Dedifferentiated amniotic fluid mesenchymal stem cell (primary cell): ENCODE measurements around the gene ZC3H12C.

ENCODE experiments used
- DNase-seq: peaks from one replicate; pipeline ENCODE4 v3.0.0-alpha.2; 2016; ENCODE audit errors: extremely low spot score

The ZC3H12C gene

DNA sequence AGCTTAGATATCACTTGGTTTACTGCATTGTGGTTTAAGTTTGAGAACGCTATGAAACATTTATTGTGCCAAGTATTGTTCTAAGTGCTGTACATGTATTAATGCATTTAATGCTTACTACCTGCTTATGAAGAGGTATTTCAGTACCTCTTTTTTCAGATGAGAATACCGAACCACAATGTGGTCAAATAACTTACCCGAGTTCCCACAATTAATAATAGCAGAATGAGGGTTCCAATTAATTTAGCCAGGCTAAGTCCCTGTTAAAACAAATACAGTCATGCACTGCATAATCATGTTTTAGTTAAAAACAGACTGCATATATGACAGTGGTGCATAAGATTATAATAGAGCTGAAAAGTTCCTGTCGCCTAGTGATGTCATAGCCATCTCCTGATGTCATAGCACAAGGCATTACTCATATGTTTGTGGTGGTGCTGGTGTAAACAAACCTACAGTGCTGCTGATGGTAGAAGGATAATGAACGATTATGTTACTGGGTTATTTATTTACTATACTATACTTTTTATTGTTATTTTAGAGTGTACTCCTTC lies 4.3 kb downstream of the ZC3H12C start:
- DNase-seq, result no peak

DNA sequence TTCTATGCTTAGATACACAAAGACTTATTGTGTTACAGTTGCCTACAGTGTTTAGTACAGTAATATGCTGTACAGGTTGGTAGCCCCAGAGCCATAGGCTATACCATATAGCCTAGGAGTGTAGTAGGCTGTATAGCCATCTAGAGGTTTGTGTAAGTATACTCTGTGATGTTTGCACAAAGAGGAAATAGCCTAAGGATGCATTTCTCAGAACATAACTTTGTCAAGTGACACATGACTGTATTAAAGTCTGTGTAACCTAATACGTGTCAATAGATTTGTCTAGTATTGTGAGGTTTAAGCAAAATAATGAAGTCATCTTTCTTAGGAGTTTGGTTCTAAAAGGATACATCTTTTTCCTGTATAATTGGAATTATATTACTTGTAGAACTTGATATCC lies 5.5 kb downstream of the ZC3H12C start:
- DNase-seq, result no peak

DNA sequence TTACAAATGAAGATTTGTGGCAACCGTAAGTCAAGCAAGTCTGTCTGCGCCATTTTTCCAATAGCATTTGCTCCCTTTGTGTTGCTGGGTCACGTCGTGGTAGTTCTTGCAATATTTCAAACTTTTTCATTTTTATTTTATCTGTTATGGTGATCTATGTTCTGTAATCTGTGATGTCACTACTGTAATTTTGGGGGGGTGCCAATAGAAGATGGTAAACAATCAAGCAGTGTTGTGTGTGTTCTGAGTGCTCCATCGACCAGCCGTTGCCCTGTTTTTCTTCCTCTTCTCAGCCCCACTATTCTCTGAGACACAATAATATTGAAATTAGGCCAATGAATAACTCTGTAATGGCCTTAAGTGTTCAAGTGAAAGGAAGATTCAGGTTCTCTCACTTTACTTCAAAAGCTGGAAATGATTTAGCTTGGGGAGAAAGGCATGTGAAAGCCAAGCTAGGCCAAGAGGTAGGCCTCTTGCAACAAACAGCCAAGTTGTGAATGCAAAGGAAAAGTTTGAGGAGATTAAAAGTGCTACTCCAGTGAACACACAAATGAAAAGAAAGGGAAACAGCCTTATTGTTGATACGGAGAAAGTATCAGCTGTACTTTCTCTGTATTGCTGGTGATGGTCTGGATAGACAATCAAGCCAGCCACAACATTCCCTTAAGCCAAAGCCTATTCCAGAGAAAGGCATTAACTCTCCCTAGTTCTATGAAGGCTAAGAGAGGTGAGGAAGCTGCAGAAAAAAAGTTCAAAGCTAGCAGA lies 7.5 kb downstream of the ZC3H12C start:
- DNase-seq, result no peak

DNA sequence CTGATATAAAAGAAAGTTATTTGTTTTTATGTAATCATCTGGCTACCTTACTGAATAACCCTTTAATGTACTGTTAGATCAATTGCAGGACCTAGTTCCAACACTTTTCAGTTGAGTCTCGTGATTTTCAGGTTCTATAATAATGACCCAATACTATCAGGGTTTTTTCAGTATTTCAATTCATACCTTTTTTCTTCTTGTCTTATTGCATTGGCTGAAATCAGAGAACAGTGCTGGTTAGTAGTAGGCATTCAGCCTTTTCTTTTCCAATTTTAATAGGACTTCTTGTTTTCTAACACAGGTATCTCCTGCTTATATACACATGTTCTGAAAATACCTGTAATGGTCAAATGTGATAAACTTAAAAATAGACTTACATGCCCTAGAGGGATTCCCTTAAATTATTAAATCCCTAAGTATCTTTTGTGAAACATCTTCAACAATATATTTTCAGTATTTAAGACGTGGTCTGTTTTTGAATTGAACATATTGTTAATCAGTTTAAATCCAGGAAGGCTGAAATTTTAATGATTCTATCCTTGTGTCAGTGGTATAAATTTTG lies 13.6 kb downstream of the ZC3H12C start:
- DNase-seq, result no peak

DNA sequence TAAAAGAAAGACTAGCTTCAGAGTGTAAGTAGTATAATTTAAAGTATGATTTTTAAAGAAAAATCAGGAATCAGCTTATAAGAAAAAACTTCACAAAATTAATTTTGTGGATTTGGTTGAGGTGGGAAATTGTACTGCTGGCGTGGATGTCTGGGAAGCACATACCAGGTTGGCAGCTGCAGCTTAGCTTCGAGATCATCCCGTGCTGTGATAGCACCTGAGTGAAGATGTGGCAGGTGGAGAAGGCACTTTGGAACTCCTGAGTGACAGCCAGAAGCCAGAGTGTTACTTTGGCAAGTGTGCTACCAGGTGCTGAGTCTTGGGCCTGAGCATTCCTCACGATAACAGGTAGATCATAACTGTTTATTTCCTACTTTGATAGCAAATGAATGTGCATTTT lies 17.7 kb downstream of the ZC3H12C start:
- DNase-seq, result no peak

DNA sequence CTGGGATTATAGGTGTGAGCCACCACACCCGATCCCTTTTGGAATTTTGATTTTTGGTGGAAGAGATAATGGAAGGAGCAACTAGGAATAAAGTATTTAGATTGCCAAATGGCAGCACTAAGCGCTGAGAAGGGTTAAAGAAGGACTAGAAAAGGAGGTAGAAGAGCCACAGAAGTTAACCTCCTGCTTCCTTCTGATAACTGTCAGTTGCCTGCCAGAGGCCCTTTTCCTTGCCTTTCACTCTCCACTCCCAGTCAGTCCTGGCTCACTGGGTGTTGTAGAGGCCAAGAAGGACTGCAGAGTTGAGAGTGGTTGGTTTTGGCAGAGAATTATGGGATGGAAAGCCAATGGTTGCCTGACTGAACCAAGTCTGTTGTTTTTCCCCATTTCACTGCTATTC lies 19.3 kb downstream of the ZC3H12C start:
- no peak for DNase-seq

DNA sequence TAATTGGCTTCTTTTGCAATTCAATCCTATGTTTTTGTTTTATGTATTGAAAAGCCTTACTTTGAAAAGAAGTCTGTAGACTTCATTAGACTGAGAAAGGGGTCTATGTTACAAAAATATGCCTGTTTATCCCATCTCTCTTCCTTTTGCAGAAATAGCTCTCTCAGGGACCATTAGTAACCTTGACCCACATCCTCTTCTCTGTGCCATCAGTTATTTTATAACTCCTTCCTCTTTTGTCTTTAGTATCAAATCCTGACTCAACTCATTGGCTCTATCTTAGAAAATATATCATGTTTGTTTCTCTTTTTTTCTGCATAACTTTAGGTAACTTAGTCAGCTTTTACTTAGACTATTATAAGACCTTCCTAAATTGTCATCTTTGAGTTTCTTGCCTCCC lies 20.3 kb downstream of the ZC3H12C start:
- no peak for DNase-seq

DNA sequence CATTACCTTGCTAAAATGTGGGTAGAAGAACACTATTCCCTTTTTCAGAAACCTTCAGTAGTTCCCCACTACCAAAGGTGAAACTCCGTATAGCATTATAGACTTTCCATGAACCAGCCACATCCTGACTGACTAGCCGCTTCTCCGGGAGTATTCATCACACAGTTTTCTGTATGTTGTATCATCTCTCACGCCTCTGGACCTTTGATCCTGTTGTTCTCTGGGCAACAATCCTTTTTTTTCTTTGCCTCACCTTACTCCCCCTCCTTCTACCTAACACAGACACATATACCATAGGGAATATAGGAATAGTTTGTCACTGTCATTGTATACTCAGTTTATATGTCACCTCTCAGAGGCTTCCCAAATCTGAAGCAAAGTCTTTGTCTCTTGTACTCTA lies 20.8 kb downstream of the ZC3H12C start:
- DNase-seq, result no peak

DNA sequence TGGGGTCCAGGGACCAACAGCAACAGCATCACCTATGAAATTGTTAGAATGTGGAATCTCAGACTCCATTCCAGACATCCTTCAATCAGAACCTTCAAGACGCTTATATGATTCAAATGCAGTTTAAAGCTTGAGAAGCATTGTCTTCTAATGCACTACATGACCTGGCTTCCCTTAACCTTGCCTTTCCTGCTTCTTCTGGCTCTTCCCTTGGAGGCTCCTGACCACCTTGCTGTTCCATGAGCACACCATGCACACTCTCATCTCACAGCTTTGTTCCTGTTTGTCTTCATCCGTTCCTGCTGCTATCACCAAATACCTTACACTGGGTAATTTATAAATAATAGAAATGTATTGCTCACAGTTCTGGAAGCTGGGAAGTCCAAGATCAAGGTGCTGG lies 26.1 kb downstream of the ZC3H12C start:
- no peak for DNase-seq

DNA sequence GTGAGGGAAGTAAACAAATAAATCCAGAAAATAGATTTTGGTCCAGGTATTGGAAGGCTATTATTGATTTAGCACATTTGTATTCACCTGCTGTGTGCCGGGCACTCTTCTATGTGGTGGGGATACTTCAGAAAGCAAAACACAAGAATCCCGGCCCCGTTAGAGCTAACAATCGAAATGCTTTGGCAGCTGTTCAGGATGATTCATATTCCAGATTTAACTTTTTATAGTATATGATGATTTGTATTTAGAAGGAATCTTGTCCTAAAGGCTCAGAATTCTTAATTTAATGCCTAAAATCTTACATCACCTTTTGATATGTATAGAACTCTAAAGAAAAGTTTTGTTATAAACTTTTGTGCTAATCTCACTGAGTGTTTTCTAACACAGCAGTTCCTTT lies 28.0 kb downstream of the ZC3H12C start:
- peak; percentile 49 for DNase-seq

DNA sequence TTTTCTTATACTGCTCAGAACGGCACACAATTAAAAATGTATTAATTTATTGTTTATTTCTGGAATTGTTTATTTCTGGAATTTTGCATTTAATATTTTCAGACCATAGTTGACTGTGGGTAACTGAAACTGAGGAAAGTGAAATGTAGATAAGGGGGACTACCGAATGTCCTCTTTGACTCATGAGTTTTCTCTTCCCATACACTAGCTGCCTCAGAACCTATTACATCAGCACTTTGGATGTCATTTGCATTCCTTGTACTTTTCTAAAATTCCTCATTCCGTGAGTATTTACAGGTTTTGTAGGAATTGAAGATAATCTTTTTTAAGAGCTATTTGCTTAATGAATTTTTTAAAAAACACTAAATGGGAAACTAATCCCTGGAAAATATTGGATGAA lies 29.8 kb downstream of the ZC3H12C start:
- peak; percentile 31 for DNase-seq

DNA sequence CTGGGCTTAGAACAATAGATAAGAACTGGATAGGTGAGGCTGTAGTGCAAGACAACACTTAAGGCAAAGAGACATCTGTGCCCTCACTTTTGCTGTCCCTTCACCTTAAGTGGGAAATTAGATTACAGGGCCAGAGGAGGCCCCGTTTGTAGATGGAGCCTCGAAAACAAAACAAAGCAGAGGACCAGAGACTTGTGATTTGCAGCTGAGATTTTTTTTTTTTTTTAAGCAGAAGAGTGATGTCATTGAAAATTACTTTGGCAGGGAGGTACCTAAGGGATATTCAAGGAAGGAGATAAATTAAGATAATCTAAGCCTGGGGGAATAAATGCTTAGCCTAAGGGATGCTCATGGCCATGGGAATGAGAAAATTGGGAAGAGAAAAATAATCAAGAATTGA lies 31.4 kb downstream of the ZC3H12C start:
- no peak for DNase-seq

DNA sequence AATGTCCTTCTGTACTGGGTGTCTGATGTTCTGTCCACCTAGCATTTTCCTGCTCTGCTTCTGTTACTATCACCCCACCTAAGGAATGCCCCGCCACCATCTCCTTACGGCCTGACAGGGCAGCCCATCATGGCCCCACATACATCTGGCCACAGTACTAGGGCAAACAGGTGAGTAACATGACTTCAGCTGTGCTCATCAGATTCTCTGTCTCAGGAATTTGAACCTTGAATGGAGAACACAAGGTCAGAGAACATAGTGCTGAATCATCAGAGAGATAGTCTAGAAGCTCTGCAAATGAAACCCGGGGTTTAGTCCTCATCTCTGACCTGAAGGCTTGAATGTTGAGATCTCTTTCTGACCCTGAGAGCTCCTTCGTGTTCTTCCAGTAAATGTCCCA lies 32.4 kb downstream of the ZC3H12C start:
- no peak for DNase-seq

DNA sequence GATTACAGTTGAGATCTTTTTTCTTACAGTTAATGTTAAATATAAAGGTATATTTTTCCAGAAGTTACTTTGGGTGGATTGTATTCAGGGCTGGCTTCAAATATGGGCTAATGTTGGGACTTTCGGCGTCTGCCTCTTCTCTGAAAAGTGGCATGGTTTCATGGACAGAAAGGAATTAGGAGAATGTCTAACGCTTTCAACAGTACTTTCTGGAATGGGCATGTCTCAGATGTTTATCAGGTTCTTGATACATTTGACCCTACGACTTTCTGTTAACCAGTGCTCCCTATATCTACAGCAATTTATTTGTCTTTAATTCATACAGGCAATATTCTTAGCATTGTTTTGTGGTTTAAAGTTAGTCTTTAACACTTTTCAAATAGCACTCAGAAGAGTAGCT lies 33.7 kb downstream of the ZC3H12C start:
- no peak for DNase-seq

DNA sequence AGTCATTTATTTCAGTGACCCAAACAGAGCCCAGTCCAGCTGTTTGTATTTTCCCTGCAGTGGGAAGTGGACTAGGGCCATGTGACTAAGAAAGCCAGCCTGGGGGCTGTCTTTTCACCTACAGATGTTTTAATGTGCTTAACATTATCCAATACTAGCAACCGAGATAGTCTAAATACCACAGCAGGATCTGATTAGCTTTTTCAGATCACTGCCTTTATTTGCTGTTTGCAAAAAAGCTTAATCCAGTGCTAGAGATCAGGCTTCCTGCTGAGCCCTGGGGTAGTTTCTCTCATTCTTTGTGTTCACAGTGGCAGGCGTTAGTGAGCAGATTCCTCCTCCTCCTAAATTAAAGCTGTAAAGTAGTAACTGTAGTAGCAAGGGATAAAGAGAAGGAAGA lies 35.0 kb downstream of the ZC3H12C start:
- DNase-seq, result peak; percentile 32

DNA sequence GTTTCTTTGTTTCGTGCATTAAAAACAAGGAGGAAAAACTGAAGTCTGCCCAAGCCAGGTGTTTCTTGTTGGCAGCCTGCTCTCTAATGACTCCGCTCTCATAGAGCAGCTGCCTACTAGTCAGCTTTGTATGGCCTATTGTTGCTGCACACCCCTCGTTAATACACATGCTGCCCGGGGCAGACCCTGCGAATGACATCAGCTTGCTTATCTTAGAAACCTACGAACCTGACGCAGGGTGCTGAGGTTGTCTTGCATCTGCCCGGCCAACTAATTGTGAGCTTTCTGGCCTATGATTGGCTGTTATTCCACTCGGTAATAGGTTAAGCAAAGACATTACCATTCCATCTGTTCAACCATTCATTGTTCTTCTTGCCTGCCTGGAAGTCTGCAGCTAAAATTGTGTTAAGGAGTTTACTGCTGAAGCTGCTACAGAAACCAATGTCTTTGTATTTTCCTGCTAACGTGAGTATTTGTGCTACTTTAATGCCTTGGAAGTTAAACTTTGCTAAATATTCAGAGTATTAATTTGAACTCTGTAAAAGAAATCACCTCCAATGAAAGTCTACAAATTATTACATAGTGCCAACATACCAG lies 37.5 kb downstream of the ZC3H12C start:
- DNase-seq, result no peak

DNA sequence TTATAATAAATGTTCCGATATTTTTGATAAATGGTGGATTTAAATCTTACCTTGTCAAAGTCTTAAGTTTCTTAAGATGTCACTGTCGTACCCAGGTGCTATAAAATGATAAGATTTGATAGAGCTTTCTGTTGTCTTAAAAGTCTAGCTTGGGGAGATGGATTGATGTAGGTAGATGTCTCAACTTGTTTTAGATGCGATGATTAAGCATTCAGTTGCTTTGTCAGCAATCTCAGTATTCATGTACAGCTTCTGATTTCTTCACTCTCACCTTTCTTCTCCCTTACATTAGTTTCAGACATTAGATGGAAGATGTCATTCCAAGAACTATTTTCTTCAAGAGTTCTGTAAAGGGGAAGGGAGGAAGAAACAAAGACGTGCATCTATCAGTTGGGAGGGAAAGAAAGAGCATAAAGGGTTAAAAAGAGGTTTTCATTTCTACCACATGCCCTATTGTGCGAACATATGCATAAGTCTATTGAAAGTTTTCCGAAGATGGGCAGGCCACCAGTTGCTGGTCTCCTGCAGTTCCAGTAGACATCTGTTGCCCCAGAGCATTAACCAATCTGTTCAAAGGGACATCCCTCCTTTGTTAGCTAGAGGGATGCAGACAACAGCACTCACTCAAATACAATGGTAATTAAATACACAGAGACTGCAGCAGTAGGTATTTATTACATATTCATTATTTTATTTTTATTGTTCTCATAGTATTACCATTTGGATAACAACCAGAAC lies 38.4 kb downstream of the ZC3H12C start:
- DNase-seq, result no peak

DNA sequence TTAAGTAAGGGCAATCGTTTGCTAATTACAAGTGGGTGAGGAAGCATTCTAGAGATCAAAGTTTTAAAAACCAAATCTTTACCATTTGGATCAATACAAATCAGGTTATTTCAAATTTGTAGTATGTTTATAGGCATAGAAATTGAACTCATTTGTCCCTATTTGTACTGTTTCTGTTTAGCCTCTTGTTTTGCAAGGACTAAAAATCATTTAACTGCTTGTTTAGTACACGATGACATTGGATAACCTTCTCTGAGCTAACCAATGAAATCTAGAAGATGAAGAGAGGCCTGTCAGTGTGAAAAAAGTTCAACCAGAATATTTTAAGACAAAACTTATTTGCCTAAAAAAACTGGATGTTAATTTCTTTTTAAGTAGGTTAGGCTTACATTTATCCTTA lies 40.0 kb downstream of the ZC3H12C start:
- DNase-seq, result no peak

DNA sequence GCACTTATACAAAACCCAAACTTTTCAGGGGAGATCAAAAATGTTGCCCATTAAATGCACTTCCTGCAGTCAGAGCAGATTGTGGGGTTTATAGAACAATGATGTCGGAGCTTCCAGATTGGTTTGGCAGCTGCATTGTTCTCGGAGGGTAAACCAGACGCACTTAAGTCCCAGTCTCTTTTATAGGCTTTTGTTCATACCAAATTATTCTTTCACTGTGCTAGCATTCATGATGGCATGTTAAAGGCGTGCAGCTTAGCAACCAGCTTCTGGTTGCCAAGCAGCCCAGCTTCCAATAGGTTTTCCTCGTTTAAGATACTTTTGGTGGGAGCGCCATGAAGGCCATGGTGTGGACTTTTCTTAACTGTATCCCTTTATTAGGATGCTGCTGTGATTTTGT lies 40.9 kb downstream of the ZC3H12C start:
- no peak for DNase-seq

DNA sequence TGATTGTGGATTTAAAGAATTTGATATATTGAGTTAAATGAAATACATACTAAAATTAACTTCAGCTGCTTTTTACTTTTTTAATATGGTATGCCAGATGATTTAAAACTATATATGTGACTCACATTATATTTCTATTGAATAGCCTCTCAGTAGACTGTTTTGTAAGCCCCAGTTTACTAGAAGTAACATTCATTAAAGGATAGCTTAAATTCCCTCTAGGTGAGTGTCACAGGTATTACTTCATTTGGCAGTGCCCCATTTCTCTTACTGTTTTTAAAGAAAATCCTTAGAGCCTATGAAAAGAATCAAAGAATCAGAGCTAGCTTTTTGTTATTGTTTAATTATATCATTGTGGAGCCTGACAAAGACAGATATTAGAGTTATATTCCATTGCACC lies 48.6 kb downstream of the ZC3H12C start:
- DNase-seq, result no peak

DNA sequence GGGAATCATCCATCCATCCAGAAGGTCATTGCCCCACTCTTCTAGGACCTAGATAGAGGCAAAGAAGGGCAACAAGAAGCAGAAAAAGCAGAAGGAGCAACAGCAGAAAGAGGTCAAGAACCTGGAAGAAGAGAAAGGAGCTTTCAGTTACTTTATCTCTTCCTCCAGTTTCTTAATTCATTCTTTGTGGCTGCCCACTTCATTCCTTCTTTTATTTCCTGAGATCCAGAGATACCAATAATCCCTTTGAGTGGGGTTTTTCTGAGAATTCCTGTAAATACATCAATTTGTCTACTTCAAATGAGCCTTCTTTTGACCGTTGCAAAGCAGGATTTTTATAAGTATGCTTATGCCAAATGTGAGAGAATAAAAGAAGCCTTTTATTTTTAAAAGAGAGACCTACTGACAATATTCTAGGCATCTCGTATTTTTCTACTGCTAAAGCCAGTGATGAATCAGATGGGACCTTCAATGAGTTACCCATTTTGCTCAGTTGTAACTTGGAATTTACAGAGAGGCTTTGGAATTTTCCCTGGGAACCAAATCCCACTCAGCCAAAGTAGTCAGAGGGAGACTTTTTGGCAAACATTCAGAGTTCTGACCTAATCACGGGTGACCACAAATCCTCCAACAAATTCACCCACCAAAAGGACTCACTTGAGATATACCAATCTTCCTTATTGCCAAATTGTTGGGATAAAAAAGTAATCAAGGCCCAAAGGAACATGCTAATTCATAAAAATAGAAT lies 54.9 kb downstream of the ZC3H12C start:
- DNase-seq, result no peak
